Measurements from ENCODE around the gene KRTAP4-2.

GRCh38 chr17:41178341-41178740 is 320 bp upstream of the KRTAP4-2 start:
- TF ChIP-seq POLR2A (IDR thresholded peaks at IDR 0.05; ENCODE audit: low read length) (no peak), GATA1 (IDR thresholded peaks at IDR 0.05; ENCODE audit: low read depth, low read length) (no peak)

All from erythroblast (primary cell).